K562 (cell line): ENCODE results near the gene GANAB. TPM values are rescaled to one million over a fixed set of nuclear protein-coding genes. Genes with fewer than 3 reads are reported as not detected.

Source experiments
- CTBP1 ChIP-seq: fragments of 450-650 bp; IDR thresholded peaks from 2 replicates; pipeline ENCODE4 v1.6.1; 2016; ENCODE audit warnings: borderline replicate concordance
- DNMT1 ChIP-seq: fragments of 450-650 bp; IDR thresholded peaks from 2 replicates; pipeline ENCODE4 v1.6.1; 2016; ENCODE audit warnings: antibody characterized with exemption, mild to moderate bottlenecking
- EGR1 ChIP-seq: fragments of 450-650 bp; conservative IDR thresholded peaks from 2 replicates; pipeline ENCODE4 v1.6.1; 2017; ENCODE audit warnings: mild to moderate bottlenecking
- KLF13 ChIP-seq: fragments of 450-650 bp; IDR thresholded peaks from 2 replicates; pipeline ENCODE4 v1.6.1; 2016; ENCODE audit warnings: missing genetic modification characterization, low read depth, mild to moderate bottlenecking, missing compliant biosample characterization, moderate library complexity, borderline replicate concordance
- KLF16 ChIP-seq: IDR thresholded peaks from 2 replicates; pipeline ENCODE4 v1.6.1; 2016; ENCODE audit warnings: antibody characterized with exemption
- MEIS2 ChIP-seq: fragments of 450-650 bp; IDR thresholded peaks from 2 replicates; pipeline ENCODE4 v1.6.1; 2014; ENCODE audit warnings: mild to moderate bottlenecking; ENCODE audit not compliant: partially characterized antibody
- POLR2AphosphoS5 ChIP-seq: IDR thresholded peaks from 2 replicates; pipeline ENCODE4 v1.6.1; 2011; ENCODE audit warnings: mild to moderate bottlenecking, low read depth, low read length, moderate library complexity; ENCODE audit not compliant: control insufficient read depth, insufficient read depth
- RBM22 ChIP-seq: fragments of 200-400 bp; formaldehyde crosslinking; IDR thresholded peaks from 2 replicates; pipeline ENCODE4 v1.6.1; 2018; ENCODE audit warnings: low read length, low read depth; ENCODE audit not compliant: poor library complexity, severe bottlenecking
- SMARCC2 ChIP-seq: fragments of 450-650 bp; IDR thresholded peaks from 2 replicates; pipeline ENCODE4 v1.6.1; 2017; ENCODE audit warnings: antibody characterized with exemption, moderate library complexity, mild to moderate bottlenecking, low read depth
- TARDBP ChIP-seq: fragments of 450-650 bp; IDR thresholded peaks from 2 replicates; pipeline ENCODE4 v1.6.1; 2016
- TEAD2 ChIP-seq: fragments of 450-650 bp; IDR thresholded peaks from 2 replicates; pipeline ENCODE4 v1.6.1; 2016; ENCODE audit warnings: missing genetic modification characterization, control low read depth, missing compliant biosample characterization
- TEAD4 ChIP-seq, 2 experiments: sonication (generic) in 1 of 2; formaldehyde crosslinking in 1 of 2; IDR thresholded peaks; 2 replicates each; pipeline versions ENCODE4 v1.6.1 to v1.8.0; 2012 to 2022; ENCODE audit warnings: borderline replicate concordance in 1 of 2, inconsistent platforms in 1 of 2, low read length in 1 of 2, mild to moderate bottlenecking in 1 of 2, missing genetic modification reagents in 1 of 2
- TOE1 ChIP-seq, 2 experiments: fragments of 450-650 bp in 1 of 2; sonication (generic) in 1 of 2; formaldehyde crosslinking in 1 of 2; IDR thresholded peaks; 2 replicates each; pipeline versions ENCODE4 v1.7.1 to v1.8.0; 2016 to 2022; ENCODE audit warnings: borderline replicate concordance in 2 of 2, mild to moderate bottlenecking in 2 of 2, antibody characterized with exemption in 1 of 2, inconsistent platforms in 1 of 2, low read depth in 1 of 2, missing genetic modification reagents in 1 of 2, moderate library complexity in 1 of 2
- ZBTB8A ChIP-seq: fragments of 450-650 bp; IDR thresholded peaks from 2 replicates; pipeline ENCODE4 v1.6.1; 2018; ENCODE audit warnings: mild to moderate bottlenecking, moderate library complexity; ENCODE audit not compliant: partially characterized antibody
- ZFX ChIP-seq: sonication (generic); formaldehyde crosslinking; IDR thresholded peaks from 2 replicates; pipeline ENCODE4 v1.8.0; 2022; ENCODE audit warnings: mild to moderate bottlenecking, missing genetic modification reagents, moderate library complexity
- ZNF133 ChIP-seq: fragments of 250-450 bp; sonication (Bioruptor Pico); IDR thresholded peaks from 2 replicates; pipeline ENCODE4 v1.4.0; 2020; ENCODE audit warnings: mild to moderate bottlenecking
- ZNF778 ChIP-seq: fragments of 450-650 bp; formaldehyde crosslinking; IDR thresholded peaks from 2 replicates; pipeline ENCODE4 v1.4.0; 2020; ENCODE audit warnings: mild to moderate bottlenecking, moderate library complexity
- polyA plus RNA-seq, 8 experiments: library from polyadenylated mRNA; depleted of rRNA in 4 of 8; stranded (reverse) in 5 of 8; unstranded in 3 of 8; fragments of >200 nt; fragmentation: Nextera tagmentation in 2 of 8; fragmentation: Illumina TruSeq in 1 of 8; extraction: Ambion mirVana in 2 of 8; extraction: Trizol in 1 of 8; gene quantifications; 2 replicates each; pipeline versions ENCODE4 v1.2.1 to v1.2.3, GENCODE V29; 2011 to 2014; ENCODE audit warnings: inconsistent platforms in 1 of 8, missing spikeins in 1 of 8
- total RNA-seq, 7 experiments: library from RNA; depleted of rRNA in 6 of 7; stranded (reverse); fragments of >200 nt in 6 of 7; fragmentation: Illumina TruSeq in 2 of 7; extraction: Trizol in 2 of 7; gene quantifications; 2 replicates each; pipeline versions ENCODE4 v1.2.1 to v1.2.3, GENCODE V29; 2011 to 2021; ENCODE audit warnings: low replicate concordance in 1 of 7
- TF ChIP-seq, protein P1 (sequence below), 2 experiments: fragments of 200-800 bp in 1 of 2; sonication (Bioruptor generic) in 1 of 2; sonication (generic) in 1 of 2; formaldehyde crosslinking in 1 of 2; IDR thresholded peaks in 1 of 2; conservative IDR thresholded peaks in 1 of 2; 2 replicates each; pipeline versions ENCODE4 v1.5.0 to v1.6.1; 2016 to 2020; ENCODE audit warnings: missing compliant biosample characterization in 1 of 2, missing genetic modification characterization in 1 of 2, missing genetic modification reagents in 1 of 2
- TF ChIP-seq, protein P2 (sequence below): fragments of 200-800 bp; sonication (Bioruptor generic); IDR thresholded peaks from 2 replicates; pipeline ENCODE4 v1.6.1; 2017; ENCODE audit warnings: missing genetic modification characterization, missing compliant biosample characterization
- TF ChIP-seq, protein P3 (sequence below), 3 experiments: fragments of 200-800 bp in 1 of 3; fragments of 250-450 bp in 1 of 3; fragments of 450-650 bp in 1 of 3; sonication (Bioruptor Pico) in 1 of 3; sonication (Bioruptor generic) in 1 of 3; formaldehyde crosslinking in 1 of 3; IDR thresholded peaks; 2 replicates each; pipeline versions ENCODE4 v1.6.1 to v1.8.0; 2016 to 2022; ENCODE audit warnings: mild to moderate bottlenecking in 2 of 3, missing genetic modification characterization in 2 of 3, missing compliant biosample characterization in 1 of 3, moderate library complexity in 1 of 3

Gene GANAB
- total and polyA plus RNA-seq, 9 of the 15 experiments (the other 6 are each of a cell fraction or from before 2014, with no cell fraction given) = 6.5 to 284 (median 161) TPM

DNA sequence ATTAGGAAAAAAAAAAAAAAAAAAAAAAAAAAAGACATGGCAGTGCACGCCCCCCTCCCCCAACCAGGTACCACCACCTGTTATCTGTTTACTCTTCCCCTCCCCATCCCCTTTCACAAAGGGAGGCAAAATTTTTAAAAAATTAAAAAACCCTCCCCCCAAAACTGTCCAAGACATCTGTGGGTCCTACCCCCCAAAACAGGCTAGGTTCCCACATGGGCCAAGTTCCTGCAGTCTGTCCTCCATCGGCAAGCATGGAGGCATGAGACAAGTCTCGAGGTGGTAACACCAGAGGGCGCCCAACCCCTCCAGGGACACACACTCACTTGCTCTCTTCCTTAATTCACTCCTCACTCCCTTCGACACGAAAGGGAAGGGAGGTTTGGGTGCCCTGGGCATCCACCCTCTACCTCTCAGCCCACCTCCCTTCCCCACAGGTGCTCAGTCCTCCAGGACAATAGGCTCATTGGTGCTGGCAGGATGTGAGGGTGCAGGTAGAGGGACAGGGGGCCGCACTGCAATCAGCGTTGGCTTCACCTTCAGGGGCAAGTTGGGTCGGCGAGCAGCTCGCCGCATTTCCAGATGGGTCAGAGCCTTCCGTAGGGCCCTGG, 52.9 kb downstream of the GANAB start (continued):
- no peak for TF ChIP-seq TEAD4 (IDR thresholded peaks at IDR 0.05; ENCODE audit: low read length)
- TF ChIP-seq TEAD4 (CRISPR knock-in tag; IDR thresholded peaks at IDR 0.05; ENCODE audit: borderline replicate concordance) = no peak
- TF ChIP-seq, protein P1, sequence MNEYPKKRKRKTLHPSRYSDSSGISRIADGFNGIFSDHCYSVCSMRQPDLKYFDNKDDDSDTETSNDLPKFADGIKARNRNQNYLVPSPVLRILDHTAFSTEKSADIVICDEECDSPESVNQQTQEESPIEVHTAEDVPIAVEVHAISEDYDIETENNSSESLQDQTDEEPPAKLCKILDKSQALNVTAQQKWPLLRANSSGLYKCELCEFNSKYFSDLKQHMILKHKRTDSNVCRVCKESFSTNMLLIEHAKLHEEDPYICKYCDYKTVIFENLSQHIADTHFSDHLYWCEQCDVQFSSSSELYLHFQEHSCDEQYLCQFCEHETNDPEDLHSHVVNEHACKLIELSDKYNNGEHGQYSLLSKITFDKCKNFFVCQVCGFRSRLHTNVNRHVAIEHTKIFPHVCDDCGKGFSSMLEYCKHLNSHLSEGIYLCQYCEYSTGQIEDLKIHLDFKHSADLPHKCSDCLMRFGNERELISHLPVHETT (CRISPR knock-in tag; conservative IDR thresholded peaks at IDR 0.05 in 1 of 2, IDR thresholded peaks at IDR 0.05 in 1 of 2) = no peak
- TF ChIP-seq, protein P2, sequence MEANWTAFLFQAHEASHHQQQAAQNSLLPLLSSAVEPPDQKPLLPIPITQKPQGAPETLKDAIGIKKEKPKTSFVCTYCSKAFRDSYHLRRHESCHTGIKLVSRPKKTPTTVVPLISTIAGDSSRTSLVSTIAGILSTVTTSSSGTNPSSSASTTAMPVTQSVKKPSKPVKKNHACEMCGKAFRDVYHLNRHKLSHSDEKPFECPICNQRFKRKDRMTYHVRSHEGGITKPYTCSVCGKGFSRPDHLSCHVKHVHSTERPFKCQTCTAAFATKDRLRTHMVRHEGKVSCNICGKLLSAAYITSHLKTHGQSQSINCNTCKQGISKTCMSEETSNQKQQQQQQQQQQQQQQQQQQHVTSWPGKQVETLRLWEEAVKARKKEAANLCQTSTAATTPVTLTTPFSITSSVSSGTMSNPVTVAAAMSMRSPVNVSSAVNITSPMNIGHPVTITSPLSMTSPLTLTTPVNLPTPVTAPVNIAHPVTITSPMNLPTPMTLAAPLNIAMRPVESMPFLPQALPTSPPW = peak; percentile 46; the same call in 1 of the 2 replicates
- TF ChIP-seq, protein P3, sequence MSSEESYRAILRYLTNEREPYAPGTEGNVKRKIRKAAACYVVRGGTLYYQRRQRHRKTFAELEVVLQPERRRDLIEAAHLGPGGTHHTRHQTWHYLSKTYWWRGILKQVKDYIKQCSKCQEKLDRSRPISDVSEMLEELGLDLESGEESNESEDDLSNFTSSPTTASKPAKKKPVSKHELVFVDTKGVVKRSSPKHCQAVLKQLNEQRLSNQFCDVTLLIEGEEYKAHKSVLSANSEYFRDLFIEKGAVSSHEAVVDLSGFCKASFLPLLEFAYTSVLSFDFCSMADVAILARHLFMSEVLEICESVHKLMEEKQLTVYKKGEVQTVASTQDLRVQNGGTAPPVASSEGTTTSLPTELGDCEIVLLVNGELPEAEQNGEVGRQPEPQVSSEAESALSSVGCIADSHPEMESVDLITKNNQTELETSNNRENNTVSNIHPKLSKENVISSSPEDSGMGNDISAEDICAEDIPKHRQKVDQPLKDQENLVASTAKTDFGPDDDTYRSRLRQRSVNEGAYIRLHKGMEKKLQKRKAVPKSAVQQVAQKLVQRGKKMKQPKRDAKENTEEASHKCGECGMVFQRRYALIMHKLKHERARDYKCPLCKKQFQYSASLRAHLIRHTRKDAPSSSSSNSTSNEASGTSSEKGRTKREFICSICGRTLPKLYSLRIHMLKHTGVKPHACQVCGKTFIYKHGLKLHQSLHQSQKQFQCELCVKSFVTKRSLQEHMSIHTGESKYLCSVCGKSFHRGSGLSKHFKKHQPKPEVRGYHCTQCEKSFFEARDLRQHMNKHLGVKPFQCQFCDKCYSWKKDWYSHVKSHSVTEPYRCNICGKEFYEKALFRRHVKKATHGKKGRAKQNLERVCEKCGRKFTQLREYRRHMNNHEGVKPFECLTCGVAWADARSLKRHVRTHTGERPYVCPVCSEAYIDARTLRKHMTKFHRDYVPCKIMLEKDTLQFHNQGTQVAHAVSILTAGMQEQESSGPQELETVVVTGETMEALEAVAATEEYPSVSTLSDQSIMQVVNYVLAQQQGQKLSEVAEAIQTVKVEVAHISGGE (CRISPR knock-in tag; IDR thresholded peaks at IDR 0.05) = no peak
- TF ChIP-seq ZFX = no peak
- TF ChIP-seq TEAD2 (tag) = no peak
- no peak for TF ChIP-seq TARDBP
- TF ChIP-seq ZNF778 (CRISPR knock-in tag) = no peak
- no peak for TF ChIP-seq KLF13 (tag)
- TF ChIP-seq CTBP1 = 0 out of 2 replicates have a peak, but pooled peaks have one; percentile 47
- TF ChIP-seq ZNF133 (CRISPR knock-in tag) = no peak
- TF ChIP-seq MEIS2 = no peak
- no peak for TF ChIP-seq SMARCC2
- no peak for TF ChIP-seq DNMT1
- no peak for TF ChIP-seq EGR1
- no peak for TF ChIP-seq RBM22
- no peak for TF ChIP-seq TOE1 (IDR thresholded peaks at IDR 0.05; ENCODE audit: borderline replicate concordance)
- no peak for TF ChIP-seq TOE1 (CRISPR knock-in tag; IDR thresholded peaks at IDR 0.05; ENCODE audit: borderline replicate concordance, low read depth)
- no peak for TF ChIP-seq KLF16
- TF ChIP-seq ZBTB8A = no peak
- TF ChIP-seq POLR2AphosphoS5 = no peak; the same call in 1 of the 2 replicates
